HEK293 (cell line): Measurements from ENCODE around the gene CA10.

Experiments
- CTCF ChIA-PET: fragments of 350-600 bp; formaldehyde crosslinking; extraction: SDS; loops from one replicate; lab custom pipeline; 2021; ENCODE audit warnings: antibody characterized with exemption; lab: Yijun Ruan, JAX
- POLR2A ChIA-PET: fragments of 300-600 bp; formaldehyde crosslinking; extraction: SDS; loops from one replicate; lab custom pipeline; 2020; ENCODE audit warnings: antibody characterized with exemption, inconsistent platforms; lab: Yijun Ruan, JAX
- H3K27ac ChIP-seq: fragments of 200-500 bp; sonication (Bioruptor generic); 2 replicates; pipeline ENCODE4 v1.5.1; 2014; ENCODE audit warnings: low read depth, low read length, control low read depth, inconsistent platforms; ENCODE audit errors: extremely low read depth
- H3K36me3 ChIP-seq, 2 experiments: fragments of 200-500 bp in 1 of 2; sonication (Bioruptor generic) in 1 of 2; 1 replicate in 1 of 2; 2 replicates in 1 of 2; pipeline ENCODE4 v1.5.1; 2014 to 2017; ENCODE audit warnings: inconsistent platforms in 2 of 2, low read length in 2 of 2; ENCODE audit not compliant: control insufficient read depth in 2 of 2, insufficient read depth in 1 of 2
- H3K4me1 ChIP-seq: fragments of 200-500 bp; sonication (Bioruptor generic); 2 replicates; pipeline ENCODE4 v1.5.1; 2014; ENCODE audit warnings: mild to moderate bottlenecking, low read length, inconsistent platforms; ENCODE audit not compliant: control insufficient read depth, insufficient read depth
- H3K4me3 ChIP-seq: 2 replicates; pipeline ENCODE4 v1.5.1; 2011; ENCODE audit warnings: low read depth, mild to moderate bottlenecking, control low read depth, low read length, moderate library complexity
- H3K9me3 ChIP-seq: fragments of 200-500 bp; sonication (Bioruptor generic); 2 replicates; pipeline ENCODE4 v1.5.1; 2014; ENCODE audit warnings: low read depth, low read length, inconsistent platforms; ENCODE audit not compliant: control insufficient read depth, insufficient read depth
- AEBP2 ChIP-seq: fragments of 450-650 bp; formaldehyde crosslinking; IDR thresholded peaks from 2 replicates; pipeline ENCODE4 v1.5.1; 2016; ENCODE audit warnings: missing biosample characterization, missing genetic modification characterization, borderline replicate concordance
- GFI1B ChIP-seq: fragments of 450-650 bp; formaldehyde crosslinking; IDR thresholded peaks from 2 replicates; pipeline ENCODE4 v1.5.1; 2016; ENCODE audit warnings: missing biosample characterization, missing genetic modification characterization
- SCRT2 ChIP-seq: fragments of 450-650 bp; formaldehyde crosslinking; IDR thresholded peaks from 2 replicates; pipeline ENCODE4 v1.5.1; 2016; ENCODE audit warnings: missing biosample characterization, missing genetic modification characterization
- ZBTB20 ChIP-seq: fragments of 450-650 bp; formaldehyde crosslinking; IDR thresholded peaks from 2 replicates; pipeline ENCODE4 v1.5.1; 2016; ENCODE audit warnings: missing biosample characterization, missing genetic modification characterization
- ZFP3 ChIP-seq: fragments of 450-650 bp; formaldehyde crosslinking; IDR thresholded peaks from 2 replicates; pipeline ENCODE4 v1.5.1; 2016; ENCODE audit warnings: low read depth, missing biosample characterization, missing genetic modification characterization
- ZNF148 ChIP-seq: fragments of 450-650 bp; formaldehyde crosslinking; IDR thresholded peaks from 2 replicates; pipeline ENCODE4 v1.5.0; 2017; ENCODE audit warnings: missing biosample characterization, missing genetic modification characterization, borderline replicate concordance
- ZNF214 ChIP-seq: fragments of 450-650 bp; formaldehyde crosslinking; IDR thresholded peaks from 2 replicates; pipeline ENCODE4 v1.5.1; 2017; ENCODE audit warnings: missing biosample characterization, mild to moderate bottlenecking, missing genetic modification characterization, borderline replicate concordance
- ZNF621 ChIP-seq: fragments of 450-650 bp; formaldehyde crosslinking; IDR thresholded peaks from 2 replicates; pipeline ENCODE4 v1.5.1; 2017; ENCODE audit warnings: missing biosample characterization, missing genetic modification characterization
- ZNF623 ChIP-seq: fragments of 450-650 bp; formaldehyde crosslinking; IDR thresholded peaks from 2 replicates; pipeline ENCODE4 v1.5.1; 2016; ENCODE audit warnings: missing biosample characterization, missing genetic modification characterization
- ZNF654 ChIP-seq: fragments of 450-650 bp; formaldehyde crosslinking; IDR thresholded peaks from 2 replicates; pipeline ENCODE4 v1.5.1; 2016; ENCODE audit warnings: low read depth, missing biosample characterization, missing genetic modification characterization
- ZNF692 ChIP-seq: fragments of 450-650 bp; formaldehyde crosslinking; IDR thresholded peaks from 2 replicates; pipeline ENCODE4 v1.5.1; 2016; ENCODE audit warnings: missing biosample characterization, missing genetic modification characterization
- ZNF707 ChIP-seq: fragments of 450-650 bp; formaldehyde crosslinking; IDR thresholded peaks from 2 replicates; pipeline ENCODE4 v1.5.1; 2016; ENCODE audit warnings: missing biosample characterization, missing genetic modification characterization
- ZNF785 ChIP-seq: fragments of 450-650 bp; formaldehyde crosslinking; IDR thresholded peaks from 2 replicates; pipeline ENCODE4 v1.5.1; 2016; ENCODE audit warnings: missing biosample characterization, missing genetic modification characterization
- ZNF791 ChIP-seq: fragments of 450-650 bp; formaldehyde crosslinking; IDR thresholded peaks from 2 replicates; pipeline ENCODE4 v1.5.1; 2016; ENCODE audit warnings: missing biosample characterization, missing genetic modification characterization
- ZSCAN23 ChIP-seq: fragments of 450-650 bp; formaldehyde crosslinking; IDR thresholded peaks from 2 replicates; pipeline ENCODE4 v1.5.1; 2016; ENCODE audit warnings: missing biosample characterization, missing genetic modification characterization
- ZXDB ChIP-seq: fragments of 450-650 bp; formaldehyde crosslinking; IDR thresholded peaks from 2 replicates; pipeline ENCODE4 v1.5.1; 2016; ENCODE audit warnings: missing biosample characterization, missing genetic modification characterization

The CA10 gene

GRCh38 chr17:51709694-51710633 lies 448.6 kb downstream of the CA10 start:
- Histone ChIP-seq H3K9me3 (no peaks in the 10 kb centered on the region), H3K27ac (no peak overlapping the region), H3K36me3 (no peaks in the 10 kb centered on the region), H3K4me3 (no peak overlapping the region), H3K4me1 (peaks cover 23% of the 10 kb centered on the region)
- POLR2A ChIA-PET, result no interaction called here
- CTCF ChIA-PET, result interaction anchor here (0.6 to 4.1 kb wide), 7 partner anchors 9 to 151 kb away, joined by 3 to 20 read pairs (median 5); no protein-coding TSS in a partner anchor
- no peak for TF ChIP-seq ZNF791 (tag by site-specific recombination)
- no peak for TF ChIP-seq ZXDB (tag by site-specific recombination)
- no peak for TF ChIP-seq ZSCAN23 (tag by site-specific recombination)
- TF ChIP-seq ZNF692 (tag by site-specific recombination), result 0 out of 2 replicates have a peak, but pooled peaks have one; percentile 29
- TF ChIP-seq ZFP3 (tag by site-specific recombination), result no peak
- 0 out of 2 replicates have a peak, but pooled peaks have one; percentile 40 for TF ChIP-seq ZNF623 (tag by site-specific recombination)
- no peak for TF ChIP-seq AEBP2 (tag by site-specific recombination)
- TF ChIP-seq ZNF785 (tag by site-specific recombination), result no peak

GRCh38 chr17:51707216-51707615 lies 451.3 kb downstream of the CA10 start:
- peaks cover 43% of the 10 kb centered on the region for H3K4me1 ChIP-seq

GRCh38 chr17:51706093-51706492 lies 452.4 kb downstream of the CA10 start:
- peaks cover 44% of the 10 kb centered on the region for H3K4me1 ChIP-seq
- TF ChIP-seq ZNF654 (tag by site-specific recombination) (no peak), ZNF214 (tag by site-specific recombination) (no peak), GFI1B (tag by site-specific recombination) (no peak), ZNF148 (no peak), ZNF621 (tag by site-specific recombination) (no peak), ZBTB20 (tag by site-specific recombination) (0 out of 2 replicates have a peak, but pooled peaks have one; percentile 27)
- no peaks in the 10 kb centered on the region for H3K36me3 ChIP-seq
- ChIA-PET CTCF (interaction anchor here (0.6 to 1.7 kb wide), 6 partner anchors 19 to 245 kb away, joined by 3 to 15 read pairs (median 4); no protein-coding TSS in a partner anchor), POLR2A (interaction anchor here (0.5 kb wide), 1 partner anchor 50 kb away, joined by 3 read pairs; no protein-coding TSS in a partner anchor)
- no peak overlapping the region for H3K27ac ChIP-seq
- no peaks in the 10 kb centered on the region for H3K9me3 ChIP-seq
- H3K4me3 ChIP-seq, result no peak overlapping the region

More at GRCh38 chr17:51707216-51707615, 451.3 kb downstream of the CA10 start:
- CTCF ChIA-PET, result interaction anchor here (0.8 to 1.7 kb wide), 2 partner anchors 26 to 122 kb away, joined by 3 to 15 read pairs; no protein-coding TSS in a partner anchor
- Histone ChIP-seq H3K4me3 (no peak overlapping the region), H3K9me3 (no peaks in the 10 kb centered on the region), H3K36me3 (no peaks in the 10 kb centered on the region), H3K27ac (no peak overlapping the region)
- POLR2A ChIA-PET, result no interaction called here
- TF ChIP-seq SCRT2 (tag by site-specific recombination) (0 out of 2 replicates have a peak, but pooled peaks have one; percentile 10), ZNF707 (no peak)
